ENCODE data around the gene LCN6. TPM values are rescaled to one million over a fixed set of nuclear protein-coding genes. Genes with fewer than 3 reads are reported as not detected.

The LCN6 gene
- total and polyA plus RNA-seq, 2 of the 13 experiments (the other 11 are each of a cell fraction or from before 2014, with no cell fraction given), result not detected

DNA sequence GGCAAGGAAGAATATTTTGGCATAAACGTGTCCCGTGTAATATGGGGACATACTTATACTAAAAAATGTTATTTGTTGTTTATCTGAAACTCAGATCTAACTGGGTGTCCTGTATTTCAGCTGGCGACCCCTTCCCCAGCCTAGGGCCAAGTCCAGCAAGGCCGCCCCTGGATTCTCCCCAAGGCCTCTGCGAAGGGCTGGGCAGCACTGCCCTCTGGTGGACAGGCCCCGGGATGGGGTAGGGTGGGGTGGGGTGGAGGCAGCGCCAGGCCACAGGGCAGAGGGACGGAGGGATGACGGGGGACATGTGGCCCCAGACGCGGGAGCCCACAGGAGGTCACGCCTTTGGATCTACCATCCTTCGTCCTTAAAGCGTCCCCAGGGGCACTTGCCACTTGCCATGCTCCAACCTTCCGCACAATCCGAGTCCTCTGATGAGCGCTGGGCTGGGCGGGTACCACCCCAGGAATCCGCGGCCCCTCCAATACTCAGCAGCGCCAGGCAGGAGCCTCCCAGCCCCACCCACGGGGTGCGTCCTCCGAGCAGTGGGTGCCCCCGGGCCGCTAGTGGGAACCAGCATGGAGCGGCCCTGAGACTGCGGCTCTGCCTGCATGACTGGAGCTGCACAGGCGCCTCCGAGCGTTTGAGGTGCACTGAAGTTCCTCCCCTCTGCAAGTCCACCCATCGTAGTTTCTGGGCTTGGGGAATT lies 54.0 kb downstream of the LCN6 start (continued):
- TF ChIP-seq ZNF263 (CRISPR knock-in tag; IDR thresholded peaks at IDR 0.05) (peak; percentile 70), ZNF589 (CRISPR knock-in tag; conservative IDR thresholded peaks at IDR 0.05) (no peak), ZNF747 (CRISPR knock-in tag; IDR thresholded peaks at IDR 0.05; ENCODE audit: borderline replicate concordance) (no peak), ATAD3A (CRISPR knock-in tag; IDR thresholded peaks at IDR 0.05) (no peak), NFYB (CRISPR knock-in tag; IDR thresholded peaks at IDR 0.05) (no peak; the same call in 1 of the 2 replicates), RAD21 (CRISPR knock-in tag; IDR thresholded peaks at IDR 0.05) (peak; percentile 80), HMG20B (CRISPR knock-in tag; conservative IDR thresholded peaks at IDR 0.05) (0 out of 2 replicates have a peak, but pooled peaks have one; percentile 21), YEATS2 (CRISPR knock-in tag; IDR thresholded peaks at IDR 0.05; ENCODE audit: borderline replicate concordance) (peak; percentile 29; the same call in 1 of the 2 replicates), PRMT3 (CRISPR knock-in tag; IDR thresholded peaks at IDR 0.05; ENCODE audit: borderline replicate concordance, low read depth) (0 out of 2 replicates have a peak, but pooled peaks have one; percentile 65), XRCC5 (optimal IDR thresholded peaks at IDR 0.05; ENCODE audit: low read length) (peak; percentile 16), PHF21A (CRISPR knock-in tag; IDR thresholded peaks at IDR 0.05) (0 out of 2 replicates have a peak, but pooled peaks have one; percentile 4), ZNF790 (CRISPR knock-in tag; IDR thresholded peaks at IDR 0.05; ENCODE audit: borderline replicate concordance) (0 out of 2 replicates have a peak, but pooled peaks have one; percentile 4)
- TF ChIP-seq, protein P1, sequence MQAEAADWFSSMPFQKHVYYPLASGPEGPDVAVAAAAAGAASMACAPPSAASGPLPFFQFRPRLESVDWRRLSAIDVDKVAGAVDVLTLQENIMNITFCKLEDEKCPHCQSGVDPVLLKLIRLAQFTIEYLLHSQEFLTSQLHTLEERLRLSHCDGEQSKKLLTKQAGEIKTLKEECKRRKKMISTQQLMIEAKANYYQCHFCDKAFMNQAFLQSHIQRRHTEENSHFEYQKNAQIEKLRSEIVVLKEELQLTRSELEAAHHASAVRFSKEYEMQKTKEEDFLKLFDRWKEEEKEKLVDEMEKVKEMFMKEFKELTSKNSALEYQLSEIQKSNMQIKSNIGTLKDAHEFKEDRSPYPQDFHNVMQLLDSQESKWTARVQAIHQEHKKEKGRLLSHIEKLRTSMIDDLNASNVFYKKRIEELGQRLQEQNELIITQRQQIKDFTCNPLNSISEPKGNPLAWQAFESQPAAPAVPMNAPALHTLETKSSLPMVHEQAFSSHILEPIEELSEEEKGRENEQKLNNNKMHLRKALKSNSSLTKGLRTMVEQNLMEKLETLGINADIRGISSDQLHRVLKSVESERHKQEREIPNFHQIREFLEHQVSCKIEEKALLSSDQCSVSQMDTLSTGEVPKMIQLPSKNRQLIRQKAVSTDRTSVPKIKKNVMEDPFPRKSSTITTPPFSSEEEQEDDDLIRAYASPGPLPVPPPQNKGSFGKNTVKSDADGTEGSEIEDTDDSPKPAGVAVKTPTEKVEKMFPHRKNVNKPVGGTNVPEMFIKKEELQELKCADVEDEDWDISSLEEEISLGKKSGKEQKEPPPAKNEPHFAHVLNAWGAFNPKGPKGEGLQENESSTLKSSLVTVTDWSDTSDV (CRISPR knock-in tag; IDR thresholded peaks at IDR 0.05), result 0 out of 2 replicates have a peak, but pooled peaks have one; percentile 45
- TF ChIP-seq, protein P2, sequence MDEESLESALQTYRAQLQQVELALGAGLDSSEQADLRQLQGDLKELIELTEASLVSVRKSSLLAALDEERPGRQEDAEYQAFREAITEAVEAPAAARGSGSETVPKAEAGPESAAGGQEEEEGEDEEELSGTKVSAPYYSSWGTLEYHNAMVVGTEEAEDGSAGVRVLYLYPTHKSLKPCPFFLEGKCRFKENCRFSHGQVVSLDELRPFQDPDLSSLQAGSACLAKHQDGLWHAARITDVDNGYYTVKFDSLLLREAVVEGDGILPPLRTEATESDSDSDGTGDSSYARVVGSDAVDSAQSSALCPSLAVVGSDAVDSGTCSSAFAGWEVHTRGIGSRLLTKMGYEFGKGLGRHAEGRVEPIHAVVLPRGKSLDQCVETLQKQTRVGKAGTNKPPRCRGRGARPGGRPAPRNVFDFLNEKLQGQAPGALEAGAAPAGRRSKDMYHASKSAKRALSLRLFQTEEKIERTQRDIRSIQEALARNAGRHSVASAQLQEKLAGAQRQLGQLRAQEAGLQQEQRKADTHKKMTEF (CRISPR knock-in tag; IDR thresholded peaks at IDR 0.05), result 0 out of 2 replicates have a peak, but pooled peaks have one; percentile 32
- TF ChIP-seq, protein P3, sequence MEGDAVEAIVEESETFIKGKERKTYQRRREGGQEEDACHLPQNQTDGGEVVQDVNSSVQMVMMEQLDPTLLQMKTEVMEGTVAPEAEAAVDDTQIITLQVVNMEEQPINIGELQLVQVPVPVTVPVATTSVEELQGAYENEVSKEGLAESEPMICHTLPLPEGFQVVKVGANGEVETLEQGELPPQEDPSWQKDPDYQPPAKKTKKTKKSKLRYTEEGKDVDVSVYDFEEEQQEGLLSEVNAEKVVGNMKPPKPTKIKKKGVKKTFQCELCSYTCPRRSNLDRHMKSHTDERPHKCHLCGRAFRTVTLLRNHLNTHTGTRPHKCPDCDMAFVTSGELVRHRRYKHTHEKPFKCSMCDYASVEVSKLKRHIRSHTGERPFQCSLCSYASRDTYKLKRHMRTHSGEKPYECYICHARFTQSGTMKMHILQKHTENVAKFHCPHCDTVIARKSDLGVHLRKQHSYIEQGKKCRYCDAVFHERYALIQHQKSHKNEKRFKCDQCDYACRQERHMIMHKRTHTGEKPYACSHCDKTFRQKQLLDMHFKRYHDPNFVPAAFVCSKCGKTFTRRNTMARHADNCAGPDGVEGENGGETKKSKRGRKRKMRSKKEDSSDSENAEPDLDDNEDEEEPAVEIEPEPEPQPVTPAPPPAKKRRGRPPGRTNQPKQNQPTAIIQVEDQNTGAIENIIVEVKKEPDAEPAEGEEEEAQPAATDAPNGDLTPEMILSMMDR (CRISPR knock-in tag; IDR thresholded peaks at IDR 0.05), result peak; percentile 84
- TF ChIP-seq, protein P4, sequence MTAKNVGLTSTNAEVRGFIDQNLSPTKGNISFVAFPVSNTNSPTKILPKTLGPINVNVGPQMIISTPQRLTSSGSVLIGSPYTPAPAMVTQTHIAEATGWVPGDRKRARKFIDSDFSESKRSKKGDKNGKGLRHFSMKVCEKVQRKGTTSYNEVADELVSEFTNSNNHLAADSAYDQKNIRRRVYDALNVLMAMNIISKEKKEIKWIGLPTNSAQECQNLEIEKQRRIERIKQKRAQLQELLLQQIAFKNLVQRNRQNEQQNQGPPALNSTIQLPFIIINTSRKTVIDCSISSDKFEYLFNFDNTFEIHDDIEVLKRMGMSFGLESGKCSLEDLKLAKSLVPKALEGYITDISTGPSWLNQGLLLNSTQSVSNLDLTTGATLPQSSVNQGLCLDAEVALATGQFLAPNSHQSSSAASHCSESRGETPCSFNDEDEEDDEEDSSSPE (CRISPR knock-in tag; IDR thresholded peaks at IDR 0.05), result 0 out of 2 replicates have a peak, but pooled peaks have one; percentile 0
